Measurements from ENCODE around the gene HNMT. TPM values are rescaled to one million over a fixed set of nuclear protein-coding genes. Genes with fewer than 3 reads are reported as not detected.
"Not testable (repeated sequence)": the region's sequence is repeated elsewhere in the genome, so short reads cannot be mapped to it uniquely, and the experiment has no call there.

HNMT gene
- total RNA-seq, 1 donor from 2014 or later, result 72.7 TPM

- not testable (repeated sequence) for DNase-seq (ENCODE audit: low spot score)
Measured at GRCh38 chr2:138043588-138043987, 79.3 kb downstream of the HNMT start.

- no peak for DNase-seq (ENCODE audit: low spot score)
Measured at GRCh38 chr2:138058427-138058826, 94.2 kb downstream of the HNMT start.

- no peak for DNase-seq (ENCODE audit: low spot score)
Measured at GRCh38 chr2:138059487-138060300, 95.4 kb downstream of the HNMT start.

GRCh38 chr2:138060301-138060635, 96.0 kb downstream of the HNMT start:
- DNase-seq (ENCODE audit: low spot score), result no peak

DNA sequence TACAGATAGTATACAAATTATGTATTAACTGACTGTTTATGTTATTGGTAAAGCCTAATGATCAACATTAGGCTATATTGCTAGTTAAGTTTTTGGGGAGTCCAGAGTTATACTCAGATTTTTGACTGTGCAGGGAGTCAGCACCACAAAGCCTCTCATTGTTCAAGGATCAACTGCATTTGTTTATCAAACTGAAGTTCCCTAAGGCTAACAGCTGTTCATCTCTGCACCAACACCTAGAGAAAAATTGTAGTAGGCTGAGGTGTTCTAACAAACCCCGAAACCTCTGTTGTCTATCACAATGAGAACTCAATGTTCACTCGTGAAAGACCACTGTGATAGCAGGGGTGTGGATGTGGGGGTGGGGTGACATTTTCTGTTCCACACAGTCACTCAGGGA, 97.7 kb downstream of the HNMT start:
- no peak for DNase-seq (ENCODE audit: low spot score)

DNA sequence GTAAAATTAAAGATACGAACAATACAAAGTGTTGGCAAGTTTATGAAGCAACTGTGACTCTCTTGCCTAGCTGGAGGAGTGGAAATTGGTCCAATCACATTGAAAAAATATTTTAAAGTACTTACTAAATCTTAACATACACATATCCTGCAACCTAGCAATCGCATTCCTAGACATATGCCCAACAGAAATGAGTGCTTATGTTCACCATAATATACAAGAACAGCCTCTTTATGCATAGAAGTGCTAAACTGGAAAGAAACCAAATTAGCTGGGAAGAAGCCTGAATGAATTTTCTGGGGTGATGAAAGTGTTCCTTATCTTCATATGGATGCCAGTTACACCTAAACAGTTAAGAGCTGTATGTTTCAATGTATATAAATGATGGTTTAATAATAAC, 98.9 kb downstream of the HNMT start:
- no peak for DNase-seq (ENCODE audit: low spot score)

Measured in umbilical cord (tissue), 2 donors.